Panc1 (cell line): Measurements from ENCODE around the gene TMEM127. TPM values are rescaled to one million over a fixed set of nuclear protein-coding genes. Genes with fewer than 3 reads are reported as not detected.

Experiments used
- ATAC-seq: fragments of 200-7000 bp; cut with Tn5 transposase; 2 replicates; pipeline ENCODE4 v1.9.1; 2020; ENCODE audit warnings: mild to moderate bottlenecking, moderate library complexity
- BruUV-seq: library from RNA; stranded (reverse); fragments of 400-500 nt; replicated peaks from 2 replicates; lab custom pipeline; 2021; lab: Mats Ljungman, UMichigan
- CTCF ChIA-PET: fragments of 300-600 bp; sonication (Branson Sonifier 250); formaldehyde crosslinking; loops from one replicate; lab custom pipeline; 2022; ENCODE audit warnings: antibody characterized with exemption; lab: Charles Lee
- POLR2A ChIA-PET: fragments of 300-600 bp; sonication (Branson Sonifier 250); formaldehyde crosslinking; loops from one replicate; lab custom pipeline; 2022; ENCODE audit warnings: antibody characterized with exemption; lab: Charles Lee
- DNase-seq: peaks from one replicate; pipeline ENCODE4 v3.0.0-alpha.2; 2010; ENCODE audit warnings: low read depth, low spot score
- H3K27ac ChIP-seq: 2 replicates; pipeline ENCODE4 v1.5.1; 2011; ENCODE audit warnings: mild to moderate bottlenecking, low read length, inconsistent platforms
- H3K27me3 ChIP-seq: fragments of 200-500 bp; sonication (Bioruptor generic); 2 replicates; pipeline ENCODE4 v1.6.0; 2014; ENCODE audit warnings: low read length, inconsistent platforms; ENCODE audit not compliant: control insufficient read depth, insufficient read depth
- H3K36me3 ChIP-seq: fragments of 200-500 bp; sonication (Bioruptor generic); 2 replicates; pipeline ENCODE4 v1.5.1; 2014; ENCODE audit warnings: inconsistent platforms, mild to moderate bottlenecking, low read length, moderate library complexity; ENCODE audit not compliant: control insufficient read depth, insufficient read depth
- H3K4me1 ChIP-seq: 2 replicates; pipeline ENCODE4 v1.5.1; 2011; ENCODE audit warnings: inconsistent platforms, mild to moderate bottlenecking, low read length, moderate library complexity; ENCODE audit not compliant: control insufficient read depth, insufficient read depth
- H3K4me3 ChIP-seq, 2 experiments: 2 replicates each; pipeline ENCODE4 v1.5.1; 2011 to 2012; ENCODE audit warnings: low read depth in 2 of 2, low read length in 2 of 2, mild to moderate bottlenecking in 2 of 2, inconsistent platforms in 1 of 2, moderate library complexity in 1 of 2
- H3K9me3 ChIP-seq: fragments of 200-500 bp; sonication (Bioruptor generic); 2 replicates; pipeline ENCODE4 v1.5.1; 2014; ENCODE audit warnings: low read depth, mild to moderate bottlenecking, inconsistent platforms, low read length, moderate library complexity; ENCODE audit not compliant: control insufficient read depth, insufficient read depth
- POLR2AphosphoS5 ChIP-seq: IDR thresholded peaks from 2 replicates; pipeline ENCODE4 v1.6.1; 2012; ENCODE audit warnings: mild to moderate bottlenecking, low read depth, low read length, moderate library complexity
- SIN3A ChIP-seq: IDR thresholded peaks from 2 replicates; pipeline ENCODE4 v1.6.1; 2012; ENCODE audit warnings: low read depth, mild to moderate bottlenecking, low read length, moderate library complexity, borderline replicate concordance; ENCODE audit not compliant: insufficient read depth
- TCF7L2 ChIP-seq: IDR thresholded peaks from 2 replicates; pipeline ENCODE4 v1.6.1; 2011; ENCODE audit warnings: mild to moderate bottlenecking, low read depth, low read length, inconsistent platforms
- in situ Hi-C: cut with HindIII; loops from 2 replicates; pipeline ENCODE4 v1.10.0; 2016; ENCODE audit warnings: low sequenced_read_pairs, low pct_unique_long_range_greater_than_20kb
- intact Hi-C: fragments of 100-400 bp; cut with micrococcal nuclease; formaldehyde crosslinking; loops from one replicate; pipeline ENCODE4 v1.10.0; 2022; ENCODE audit not compliant: unreplicated experiment
- total RNA-seq: library from RNA; stranded (reverse); gene quantifications from one replicate; pipeline ENCODE4 v1.2.1, GENCODE V29; 2021; ENCODE audit not compliant: unreplicated experiment
- TF ChIP-seq, protein P1 (sequence below): fragments of 450-650 bp; IDR thresholded peaks from 2 replicates; pipeline ENCODE4 v1.5.1; 2017; ENCODE audit warnings: mild to moderate bottlenecking
- TF ChIP-seq, protein P2 (sequence below), 2 experiments: IDR thresholded peaks; 2 replicates each; pipeline ENCODE4 v1.6.1; 2011 to 2012; ENCODE audit warnings: low read depth in 2 of 2, control low read depth in 1 of 2, low read length in 1 of 2, mild to moderate bottlenecking in 1 of 2, moderate library complexity in 1 of 2; ENCODE audit not compliant: insufficient read depth in 1 of 2

The TMEM127 gene
- total RNA-seq, 1 experiment from 2014 or later = 63.1 TPM

DNA sequence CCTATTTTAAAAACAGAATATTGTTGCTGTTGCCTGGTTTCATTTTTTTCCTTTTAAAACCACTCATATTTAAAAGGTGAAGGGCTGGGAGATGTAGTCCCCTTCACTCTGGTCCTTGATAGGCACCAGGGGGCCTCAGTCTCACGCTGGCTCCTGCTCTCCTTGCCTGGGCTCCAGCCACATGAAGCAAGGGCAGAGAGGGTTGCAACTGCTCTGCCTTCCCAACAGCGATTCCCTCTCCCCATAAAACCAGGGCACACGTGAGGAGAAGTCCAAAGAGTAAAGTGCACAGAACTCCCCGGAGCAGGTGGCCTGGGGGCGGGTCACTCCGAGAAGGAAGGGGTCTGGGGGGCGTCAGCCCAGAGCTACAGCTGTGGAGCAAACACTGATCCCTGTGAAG is 12.8 kb downstream of the TMEM127 start:
- ChIA-PET CTCF (no interaction called here), POLR2A (no interaction called here)
- no peak for ATAC-seq
- no peaks in the 10 kb centered on the region for H3K9me3 ChIP-seq
- DNase-seq = no peak
- H3K4me1 ChIP-seq = no peaks in the 10 kb centered on the region
- in situ Hi-C loops (loop anchor here (25.0 kb wide), 1 partner anchor 91 kb away; no protein-coding TSS in a partner anchor), intact Hi-C loops (no loop called here)
- H3K36me3 ChIP-seq = peaks cover 10% of the 10 kb centered on the region; the same call in 1 of the 2 replicates
- H3K27me3 ChIP-seq = no peaks in the 10 kb centered on the region
- no peak overlapping the region for H3K27ac ChIP-seq
- TF ChIP-seq, protein P1, sequence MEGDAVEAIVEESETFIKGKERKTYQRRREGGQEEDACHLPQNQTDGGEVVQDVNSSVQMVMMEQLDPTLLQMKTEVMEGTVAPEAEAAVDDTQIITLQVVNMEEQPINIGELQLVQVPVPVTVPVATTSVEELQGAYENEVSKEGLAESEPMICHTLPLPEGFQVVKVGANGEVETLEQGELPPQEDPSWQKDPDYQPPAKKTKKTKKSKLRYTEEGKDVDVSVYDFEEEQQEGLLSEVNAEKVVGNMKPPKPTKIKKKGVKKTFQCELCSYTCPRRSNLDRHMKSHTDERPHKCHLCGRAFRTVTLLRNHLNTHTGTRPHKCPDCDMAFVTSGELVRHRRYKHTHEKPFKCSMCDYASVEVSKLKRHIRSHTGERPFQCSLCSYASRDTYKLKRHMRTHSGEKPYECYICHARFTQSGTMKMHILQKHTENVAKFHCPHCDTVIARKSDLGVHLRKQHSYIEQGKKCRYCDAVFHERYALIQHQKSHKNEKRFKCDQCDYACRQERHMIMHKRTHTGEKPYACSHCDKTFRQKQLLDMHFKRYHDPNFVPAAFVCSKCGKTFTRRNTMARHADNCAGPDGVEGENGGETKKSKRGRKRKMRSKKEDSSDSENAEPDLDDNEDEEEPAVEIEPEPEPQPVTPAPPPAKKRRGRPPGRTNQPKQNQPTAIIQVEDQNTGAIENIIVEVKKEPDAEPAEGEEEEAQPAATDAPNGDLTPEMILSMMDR = no peak
- TF ChIP-seq, protein P2, sequence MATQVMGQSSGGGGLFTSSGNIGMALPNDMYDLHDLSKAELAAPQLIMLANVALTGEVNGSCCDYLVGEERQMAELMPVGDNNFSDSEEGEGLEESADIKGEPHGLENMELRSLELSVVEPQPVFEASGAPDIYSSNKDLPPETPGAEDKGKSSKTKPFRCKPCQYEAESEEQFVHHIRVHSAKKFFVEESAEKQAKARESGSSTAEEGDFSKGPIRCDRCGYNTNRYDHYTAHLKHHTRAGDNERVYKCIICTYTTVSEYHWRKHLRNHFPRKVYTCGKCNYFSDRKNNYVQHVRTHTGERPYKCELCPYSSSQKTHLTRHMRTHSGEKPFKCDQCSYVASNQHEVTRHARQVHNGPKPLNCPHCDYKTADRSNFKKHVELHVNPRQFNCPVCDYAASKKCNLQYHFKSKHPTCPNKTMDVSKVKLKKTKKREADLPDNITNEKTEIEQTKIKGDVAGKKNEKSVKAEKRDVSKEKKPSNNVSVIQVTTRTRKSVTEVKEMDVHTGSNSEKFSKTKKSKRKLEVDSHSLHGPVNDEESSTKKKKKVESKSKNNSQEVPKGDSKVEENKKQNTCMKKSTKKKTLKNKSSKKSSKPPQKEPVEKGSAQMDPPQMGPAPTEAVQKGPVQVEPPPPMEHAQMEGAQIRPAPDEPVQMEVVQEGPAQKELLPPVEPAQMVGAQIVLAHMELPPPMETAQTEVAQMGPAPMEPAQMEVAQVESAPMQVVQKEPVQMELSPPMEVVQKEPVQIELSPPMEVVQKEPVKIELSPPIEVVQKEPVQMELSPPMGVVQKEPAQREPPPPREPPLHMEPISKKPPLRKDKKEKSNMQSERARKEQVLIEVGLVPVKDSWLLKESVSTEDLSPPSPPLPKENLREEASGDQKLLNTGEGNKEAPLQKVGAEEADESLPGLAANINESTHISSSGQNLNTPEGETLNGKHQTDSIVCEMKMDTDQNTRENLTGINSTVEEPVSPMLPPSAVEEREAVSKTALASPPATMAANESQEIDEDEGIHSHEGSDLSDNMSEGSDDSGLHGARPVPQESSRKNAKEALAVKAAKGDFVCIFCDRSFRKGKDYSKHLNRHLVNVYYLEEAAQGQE (IDR thresholded peaks at IDR 0.05; ENCODE audit: insufficient read depth in 1 of 2, low read depth in 2 of 2, low read length in 1 of 2) = no peak
- TF ChIP-seq SIN3A (no peak), TCF7L2 (no peak)
- no TSS peak for BruUV-seq
- H3K4me3 ChIP-seq = no peak overlapping the region

DNA sequence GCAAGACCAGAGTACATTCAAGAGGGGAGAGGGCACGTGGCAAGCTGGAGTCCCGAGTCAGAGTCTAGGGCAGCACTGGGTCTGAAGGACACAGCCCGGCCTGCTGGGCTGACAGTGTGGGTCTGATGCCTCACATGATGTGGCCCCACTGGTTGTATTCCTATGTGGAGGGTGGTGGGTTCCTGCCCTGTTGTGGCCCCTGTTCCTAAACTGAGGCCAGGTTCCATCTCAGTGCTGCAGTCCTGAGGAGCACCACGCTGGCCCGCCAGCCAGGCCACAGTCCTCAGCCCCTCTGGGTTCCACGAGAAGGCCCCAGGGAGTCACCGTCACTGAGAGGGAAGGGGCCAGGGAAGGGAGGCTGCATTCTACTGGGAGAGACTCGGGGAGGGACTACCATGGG is 13.3 kb downstream of the TMEM127 start:
- in situ Hi-C loops (loop anchor here (25.0 kb wide), 1 partner anchor 90 kb away; no protein-coding TSS in a partner anchor), intact Hi-C loops (no loop called here)
- ATAC-seq (no peak), DNase-seq (no peak)
- TF ChIP-seq SIN3A (no peak), TCF7L2 (no peak), POLR2AphosphoS5 (no peak)
- TF ChIP-seq, protein P1 = no peak
- TF ChIP-seq, protein P2 (IDR thresholded peaks at IDR 0.05; ENCODE audit: insufficient read depth in 1 of 2, low read depth in 2 of 2, low read length in 1 of 2) = no peak
- CTCF ChIA-PET = no interaction called here
- no peaks in the 10 kb centered on the region for H3K9me3 ChIP-seq
- POLR2A ChIA-PET = no interaction called here
- peaks cover 10% of the 10 kb centered on the region; the same call in 1 of the 2 replicates for H3K36me3 ChIP-seq
- H3K27ac ChIP-seq = no peak overlapping the region
- no TSS peak for BruUV-seq
- no peaks in the 10 kb centered on the region for H3K4me1 ChIP-seq
- no peak overlapping the region for H3K4me3 ChIP-seq
- no peaks in the 10 kb centered on the region for H3K27me3 ChIP-seq
